Ascending aorta (tissue), 2 donors: Measurements from ENCODE around the gene SFMBT1. TPM values are rescaled to one million over a fixed set of nuclear protein-coding genes. Genes with fewer than 3 reads are reported as not detected.
"Not testable (repeated sequence)": the region's sequence is repeated elsewhere in the genome, so short reads cannot be mapped to it uniquely, and the experiment has no call there.

Experiments used
- DNase-seq, 2 donors: peaks; one replicate each; pipeline ENCODE4 v3.0.0-alpha.2; 2019; ENCODE audit warnings: low spot score in 2 of 2
- H3K27ac ChIP-seq, 2 donors: fragments of 200-600 bp; sonication (generic); one replicate each; pipeline ENCODE4 v1.5.1; 2016 to 2017; ENCODE audit warnings: mild to moderate bottlenecking in 1 of 2
- H3K27me3 ChIP-seq: fragments of 200-600 bp; sonication (generic); one replicate; pipeline ENCODE4 v1.5.1; 2017
- H3K36me3 ChIP-seq, 2 donors: fragments of 200-600 bp; sonication (generic); one replicate each; pipeline ENCODE4 v1.5.1; 2016
- H3K4me1 ChIP-seq, 2 donors: fragments of 200-600 bp; sonication (generic); one replicate each; pipeline ENCODE4 v1.5.1; 2016 to 2017; ENCODE audit warnings: mild to moderate bottlenecking in 1 of 2
- H3K4me3 ChIP-seq, 2 donors: fragments of 200-600 bp; sonication (generic); one replicate each; pipeline ENCODE4 v1.5.1; 2016 to 2017; ENCODE audit warnings: mild to moderate bottlenecking in 1 of 2
- H3K9me3 ChIP-seq, 2 donors: fragments of 200-600 bp; sonication (generic); one replicate each; pipeline ENCODE4 v1.5.1; 2016
- CTCF ChIP-seq, 3 experiments: fragments of 200-600 bp in 2 of 3; fragments of 450-650 bp in 1 of 3; sonication (generic) in 2 of 3; IDR thresholded peaks; one replicate each; pipeline ENCODE4 v1.5.1; 2016 to 2019; ENCODE audit warnings: antibody characterized with exemption in 3 of 3, mild to moderate bottlenecking in 1 of 3, moderate library complexity in 1 of 3
- intact Hi-C: fragments of 100-400 bp; cut with DNase I; formaldehyde crosslinking; loops from one replicate; pipeline ENCODE4 v1.15.1; 2023
- total RNA-seq: library from RNA; depleted of rRNA; stranded (reverse); fragments of >200 nt; gene quantifications from one replicate; pipeline ENCODE4 v1.1.0, GENCODE V29; 2016

The SFMBT1 gene
- total RNA-seq, 1 donor from 2014 or later, result 1.4 TPM

GRCh38 chr3:53039376-53039752, 6.5 kb downstream of the SFMBT1 start:
- intact Hi-C loops, result no loop called here
- no peak for DNase-seq
- H3K4me3 ChIP-seq, result no peak overlapping the region

GRCh38 chr3:53038679-53039375, 7.0 kb downstream of the SFMBT1 start:
- no peaks in the 10 kb centered on the region for H3K4me1 ChIP-seq
- no peak for TF ChIP-seq CTCF (IDR thresholded peaks at IDR 0.05)
- H3K4me3 ChIP-seq, result no peak overlapping the region
- H3K36me3 ChIP-seq, result no peaks in the 10 kb centered on the region
- intact Hi-C loops, result no loop called here
- H3K27me3 ChIP-seq, result no peaks in the 10 kb centered on the region
- DNase-seq, result no peak
- H3K9me3 ChIP-seq, result no peaks in the 10 kb centered on the region
- no peak overlapping the region for H3K27ac ChIP-seq

More at GRCh38 chr3:53039376-53039752, 6.5 kb downstream of the SFMBT1 start:
- H3K36me3 ChIP-seq, result no peaks in the 10 kb centered on the region
- H3K27me3 ChIP-seq, result no peaks in the 10 kb centered on the region
- H3K27ac ChIP-seq, result no peak overlapping the region
- TF ChIP-seq CTCF (IDR thresholded peaks at IDR 0.05), result no peak
- peaks cover 0 to 2% of the 10 kb centered on the region in 2 donors for H3K4me1 ChIP-seq
- H3K9me3 ChIP-seq, result no peaks in the 10 kb centered on the region

- TF ChIP-seq CTCF (IDR thresholded peaks at IDR 0.05), result no peak
- H3K27ac ChIP-seq, result no peak overlapping the region
- intact Hi-C loops, result no loop called here
- no peaks in the 10 kb centered on the region for H3K27me3 ChIP-seq
- no peaks in the 10 kb centered on the region for H3K4me1 ChIP-seq
- no peak for DNase-seq
- H3K9me3 ChIP-seq, result no peaks in the 10 kb centered on the region
- no peak overlapping the region for H3K4me3 ChIP-seq
- H3K36me3 ChIP-seq, result no peaks in the 10 kb centered on the region
These were observed 9.9 kb downstream of the SFMBT1 start for GRCh38 chr3:53035825-53036619.

- H3K9me3 ChIP-seq, H3K4me1 ChIP-seq, intact Hi-C loops, H3K36me3 ChIP-seq, H3K27ac ChIP-seq, H3K4me3 ChIP-seq, H3K27me3 ChIP-seq, DNase-seq: not testable (repeated sequence)
These were observed 10.9 kb downstream of the SFMBT1 start for GRCh38 chr3:53035018-53035417.

- DNase-seq, intact Hi-C loops, H3K9me3 ChIP-seq, H3K4me1 ChIP-seq, H3K36me3 ChIP-seq, H3K27ac ChIP-seq, H3K4me3 ChIP-seq, H3K27me3 ChIP-seq: not testable (repeated sequence)
These were observed 11.5 kb downstream of the SFMBT1 start for GRCh38 chr3:53034411-53034810.

GRCh38 chr3:53032609-53033008, 13.3 kb downstream of the SFMBT1 start:
- H3K36me3 ChIP-seq, result no peaks in the 10 kb centered on the region
- TF ChIP-seq CTCF (IDR thresholded peaks at IDR 0.05), result no peak

More at GRCh38 chr3:53032609-53033008, 13.3 kb downstream of the SFMBT1 start:
- Histone ChIP-seq H3K27ac (no peak overlapping the region), H3K4me3 (no peak overlapping the region), H3K4me1 (no peaks in the 10 kb centered on the region), H3K27me3 (no peaks in the 10 kb centered on the region), H3K9me3 (no peaks in the 10 kb centered on the region)
- intact Hi-C loops, result no loop called here
- DNase-seq, result no peak
